ENCODE data around the gene FANCE.

Gene FANCE

GRCh38 chr6:35452183-35453090 is at the start of gene FANCE:
TSS of gene FANCE (plus strand) at chr6:35452338. CDS start at chr6:35452546, 208 bp downstream.
- H3K9me3 ChIP-seq (ENCODE audit: insufficient read depth, low read depth, low read length): no peaks in the 10 kb centered on the region
- peaks cover 16% of the 10 kb centered on the region; the same call in 1 of the 2 replicates for H3K36me3 ChIP-seq (ENCODE audit: insufficient read depth, low read depth, low read length)
- H3K9ac ChIP-seq (ENCODE audit: low read depth, low read length): peak within 1 kb of the TSS; percentile 59; the same call in 1 of the 2 replicates
- H3K27me3 ChIP-seq (ENCODE audit: insufficient read depth, low read length): peaks cover 22% of the 10 kb centered on the region
- peak within 1 kb of the TSS; percentile 79 for H3K4me3 ChIP-seq (ENCODE audit: low read length)
- no peak within 1 kb of the TSS for H3K27ac ChIP-seq (ENCODE audit: low read length)
- peaks cover 20% of the 10 kb centered on the region; the same call in 1 of the 2 replicates for H3K4me1 ChIP-seq (ENCODE audit: insufficient read depth, low read length)

- Histone ChIP-seq H3K4me1 (ENCODE audit: insufficient read depth, low read length) (peaks cover 3% of the 10 kb centered on the region), H3K4me3 (ENCODE audit: low read length) (no peak overlapping the region), H3K9me3 (ENCODE audit: insufficient read depth, low read depth, low read length) (no peaks in the 10 kb centered on the region), H3K27ac (ENCODE audit: low read length) (no peak overlapping the region), H3K9ac (ENCODE audit: low read depth, low read length) (no peak overlapping the region), H3K27me3 (ENCODE audit: insufficient read depth, low read length) (no peaks in the 10 kb centered on the region), H3K36me3 (ENCODE audit: insufficient read depth, low read depth, low read length) (no peaks in the 10 kb centered on the region)
Observed at GRCh38 chr6:35402856-35403191, 49.3 kb upstream of the FANCE start.

GRCh38 chr6:35403544-35404442 is 48.3 kb upstream of the FANCE start:
- Histone ChIP-seq H3K36me3 (ENCODE audit: insufficient read depth, low read depth, low read length) (no peaks in the 10 kb centered on the region), H3K9me3 (ENCODE audit: insufficient read depth, low read depth, low read length) (no peaks in the 10 kb centered on the region), H3K27me3 (ENCODE audit: insufficient read depth, low read length) (no peaks in the 10 kb centered on the region), H3K9ac (ENCODE audit: low read depth, low read length) (no peak overlapping the region), H3K4me3 (ENCODE audit: low read length) (no peak overlapping the region), H3K4me1 (ENCODE audit: insufficient read depth, low read length) (no peaks in the 10 kb centered on the region), H3K27ac (ENCODE audit: low read length) (no peak overlapping the region)

- no peak overlapping the region for H3K4me3 ChIP-seq (ENCODE audit: low read length)
- H3K27me3 ChIP-seq (ENCODE audit: insufficient read depth, low read length): no peaks in the 10 kb centered on the region
- H3K4me1 ChIP-seq (ENCODE audit: insufficient read depth, low read length): no peaks in the 10 kb centered on the region
- H3K27ac ChIP-seq (ENCODE audit: low read length): no peak overlapping the region
- H3K9ac ChIP-seq (ENCODE audit: low read depth, low read length): no peak overlapping the region; the same call in 1 of the 2 replicates
- H3K9me3 ChIP-seq (ENCODE audit: insufficient read depth, low read depth, low read length): no peaks in the 10 kb centered on the region
- H3K36me3 ChIP-seq (ENCODE audit: insufficient read depth, low read depth, low read length): peaks cover 4% of the 10 kb centered on the region; the same call in 1 of the 2 replicates
Observed at GRCh38 chr6:35406711-35407485, 45.2 kb upstream of the FANCE start.

- H3K9ac ChIP-seq (ENCODE audit: low read depth, low read length): no peak overlapping the region
- H3K27me3 ChIP-seq (ENCODE audit: insufficient read depth, low read length): no peaks in the 10 kb centered on the region
- no peak overlapping the region for H3K27ac ChIP-seq (ENCODE audit: low read length)
- H3K4me3 ChIP-seq (ENCODE audit: low read length): no peak overlapping the region
- H3K36me3 ChIP-seq (ENCODE audit: insufficient read depth, low read depth, low read length): peaks cover 4% of the 10 kb centered on the region; the same call in 1 of the 2 replicates
- H3K4me1 ChIP-seq (ENCODE audit: insufficient read depth, low read length): no peaks in the 10 kb centered on the region
- H3K9me3 ChIP-seq (ENCODE audit: insufficient read depth, low read depth, low read length): no peaks in the 10 kb centered on the region
Observed at GRCh38 chr6:35409245-35409644, 42.9 kb upstream of the FANCE start.

DNA sequence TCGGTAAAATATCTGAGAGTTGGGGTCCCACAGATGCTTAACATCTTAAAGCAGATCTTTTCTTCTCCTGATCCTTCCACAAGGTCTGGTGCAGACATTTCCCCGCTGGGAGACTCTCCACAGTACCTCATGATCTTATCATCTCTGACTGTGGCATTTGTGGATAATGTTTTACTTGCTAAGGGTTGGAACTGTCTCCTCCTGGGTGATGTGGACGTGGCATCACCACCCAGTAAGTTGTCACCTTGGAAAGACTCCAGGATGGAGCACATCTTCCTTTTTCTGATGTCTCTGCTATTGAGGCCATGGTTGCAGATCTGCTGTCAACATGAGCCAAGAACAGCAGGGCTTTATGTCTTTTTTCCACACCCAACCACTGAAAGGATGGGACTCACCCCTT is 42.0 kb upstream of the FANCE start:
- Histone ChIP-seq H3K36me3 (ENCODE audit: insufficient read depth, low read depth, low read length) (peaks cover 4% of the 10 kb centered on the region; the same call in 1 of the 2 replicates), H3K4me3 (ENCODE audit: low read length) (no peak overlapping the region), H3K9ac (ENCODE audit: low read depth, low read length) (no peak overlapping the region), H3K9me3 (ENCODE audit: insufficient read depth, low read depth, low read length) (no peaks in the 10 kb centered on the region), H3K27ac (ENCODE audit: low read length) (no peak overlapping the region), H3K27me3 (ENCODE audit: insufficient read depth, low read length) (no peaks in the 10 kb centered on the region), H3K4me1 (ENCODE audit: insufficient read depth, low read length) (no peaks in the 10 kb centered on the region)

- H3K4me3 ChIP-seq (ENCODE audit: low read length): no peak overlapping the region
- no peak overlapping the region for H3K9ac ChIP-seq (ENCODE audit: low read depth, low read length)
- peaks cover 4% of the 10 kb centered on the region; the same call in 1 of the 2 replicates for H3K36me3 ChIP-seq (ENCODE audit: insufficient read depth, low read depth, low read length)
- H3K4me1 ChIP-seq (ENCODE audit: insufficient read depth, low read length): no peaks in the 10 kb centered on the region
- H3K9me3 ChIP-seq (ENCODE audit: insufficient read depth, low read depth, low read length): no peaks in the 10 kb centered on the region
- H3K27me3 ChIP-seq (ENCODE audit: insufficient read depth, low read length): no peaks in the 10 kb centered on the region
- no peak overlapping the region for H3K27ac ChIP-seq (ENCODE audit: low read length)
Observed at GRCh38 chr6:35411066-35411465, 41.1 kb upstream of the FANCE start.

DNA sequence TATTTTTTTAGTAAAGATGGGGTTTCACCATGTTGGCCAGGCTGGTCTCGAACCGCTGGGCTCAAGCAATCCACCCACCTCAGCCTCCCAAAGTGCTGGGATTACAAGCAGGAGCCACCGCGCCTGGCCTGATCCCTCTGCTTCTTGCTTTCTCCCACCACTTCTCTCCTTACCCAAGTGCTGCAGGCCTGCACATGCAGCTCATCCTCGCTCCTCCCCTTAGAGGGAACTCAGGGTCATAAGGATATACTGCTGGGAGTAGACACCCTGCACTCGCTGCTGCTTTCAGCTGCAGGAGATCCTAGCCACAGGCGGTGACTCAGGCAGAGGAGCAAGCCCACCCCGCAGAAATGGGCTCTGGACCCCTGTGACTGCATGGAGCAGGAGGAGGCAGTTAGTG is 40.0 kb upstream of the FANCE start:
- Histone ChIP-seq H3K27ac (ENCODE audit: low read length) (no peak overlapping the region), H3K9ac (ENCODE audit: low read depth, low read length) (no peak overlapping the region), H3K9me3 (ENCODE audit: insufficient read depth, low read depth, low read length) (no peaks in the 10 kb centered on the region), H3K4me1 (ENCODE audit: insufficient read depth, low read length) (no peaks in the 10 kb centered on the region), H3K27me3 (ENCODE audit: insufficient read depth, low read length) (no peaks in the 10 kb centered on the region), H3K4me3 (ENCODE audit: low read length) (no peak overlapping the region), H3K36me3 (ENCODE audit: insufficient read depth, low read depth, low read length) (peaks cover 4% of the 10 kb centered on the region)

DNA sequence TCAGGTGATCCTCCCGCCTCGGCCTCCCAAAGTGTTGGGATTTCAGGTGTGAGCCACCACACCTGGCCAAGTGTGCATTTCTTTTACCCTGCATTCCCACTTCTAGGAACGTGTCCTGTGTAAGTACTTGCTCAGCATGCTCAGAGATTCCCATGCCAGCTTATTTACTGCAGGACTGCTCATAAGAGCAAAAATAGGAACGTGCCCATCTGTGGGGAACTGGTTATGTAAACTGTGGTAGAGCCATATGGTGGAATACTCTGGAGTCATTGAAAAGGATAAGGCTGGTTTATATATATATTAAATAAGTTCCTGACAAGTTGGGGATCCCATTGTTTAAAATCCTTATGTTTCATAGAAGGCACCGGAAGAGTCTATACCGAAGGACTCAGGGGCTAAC is 38.2 kb upstream of the FANCE start:
- Histone ChIP-seq H3K27me3 (ENCODE audit: insufficient read depth, low read length) (no peaks in the 10 kb centered on the region), H3K27ac (ENCODE audit: low read length) (no peak overlapping the region), H3K4me1 (ENCODE audit: insufficient read depth, low read length) (no peaks in the 10 kb centered on the region), H3K9ac (ENCODE audit: low read depth, low read length) (no peak overlapping the region), H3K4me3 (ENCODE audit: low read length) (no peak overlapping the region), H3K9me3 (ENCODE audit: insufficient read depth, low read depth, low read length) (no peaks in the 10 kb centered on the region), H3K36me3 (ENCODE audit: insufficient read depth, low read depth, low read length) (peaks cover 4% of the 10 kb centered on the region)

- H3K4me1 ChIP-seq (ENCODE audit: insufficient read depth, low read length): peaks cover 7% of the 10 kb centered on the region; the same call in 1 of the 2 replicates
- H3K36me3 ChIP-seq (ENCODE audit: insufficient read depth, low read depth, low read length): peaks cover 4% of the 10 kb centered on the region
- H3K9me3 ChIP-seq (ENCODE audit: insufficient read depth, low read depth, low read length): no peaks in the 10 kb centered on the region
- no peaks in the 10 kb centered on the region for H3K27me3 ChIP-seq (ENCODE audit: insufficient read depth, low read length)
- H3K27ac ChIP-seq (ENCODE audit: low read length): no peak overlapping the region
- H3K9ac ChIP-seq (ENCODE audit: low read depth, low read length): no peak overlapping the region
- H3K4me3 ChIP-seq (ENCODE audit: low read length): no peak overlapping the region
Observed at GRCh38 chr6:35415065-35415891, 36.9 kb upstream of the FANCE start.

All from iPS-20b (cell line).